K562 (cell line): Measurements from ENCODE around the gene CDHR1. TPM values are rescaled to one million over a fixed set of nuclear protein-coding genes. Genes with fewer than 3 reads are reported as not detected.

ENCODE experiments used
- ATAC-seq: fragments of 200-7000 bp; cut with Tn5 transposase; 3 replicates; pipeline ENCODE4 v1.9.1; 2020; ENCODE audit warnings: moderate library complexity
- BruUV-seq: library from RNA; stranded (reverse); fragments of 400-500 nt; replicated peaks from 2 replicates; lab custom pipeline; 2021; lab: Mats Ljungman, UMichigan
- CTCF ChIA-PET: fragments of 300-600 bp; formaldehyde crosslinking; extraction: SDS; loops from one replicate; lab custom pipeline; 2021; ENCODE audit warnings: low intra/inter-chr PET ratio; lab: Yijun Ruan, JAX
- POLR2A ChIA-PET: fragments of 300-600, 350-650 bp; sonication (Branson Sonifier 250); formaldehyde crosslinking; extraction: SDS; loops from one replicate; lab custom pipeline; 2021; ENCODE audit warnings: antibody characterized with exemption, inconsistent platforms; lab: Yijun Ruan, JAX
- DNase-seq, 4 experiments: peaks; one replicate each; pipeline versions ENCODE4 v3.0.0 to v3.0.0-alpha.2; 2011 to 2018; ENCODE audit warnings: low spot score in 3 of 4, mixed read lengths in 3 of 4; ENCODE audit errors: extremely low read depth in 1 of 4
- FAIRE-seq: peaks from 2 replicates; lab custom pipeline; 2011; peaks lifted over from hg19 to GRCh38; lab: Jason Lieb, UNC
- H2AFZ ChIP-seq: 2 replicates; pipeline ENCODE4 v1.6.0; 2011; ENCODE audit warnings: low read depth, low read length, control low read depth, inconsistent platforms
- H3K27ac ChIP-seq: fragments of 200-600 bp; 3 replicates; pipeline ENCODE4 v1.8.0; 2011; ENCODE audit warnings: low read depth, mild to moderate bottlenecking, control low read depth, inconsistent platforms, low read length, moderate library complexity, mixed read lengths; ENCODE audit errors: extremely low read depth
- H3K27me3 ChIP-seq, 2 experiments: fragments of 300-600 bp in 1 of 2; 2 replicates in 1 of 2; 3 replicates in 1 of 2; pipeline versions ENCODE4 v1.6.0 to v1.8.0; 2011; ENCODE audit warnings: inconsistent platforms in 2 of 2, low read length in 2 of 2, mild to moderate bottlenecking in 1 of 2, mixed read lengths in 1 of 2, moderate library complexity in 1 of 2; ENCODE audit not compliant: control insufficient read depth in 2 of 2, insufficient read depth in 2 of 2
- H3K36me3 ChIP-seq: fragments of 300-600 bp; 3 replicates; pipeline ENCODE4 v1.8.0; 2011; ENCODE audit warnings: mild to moderate bottlenecking, low read length, inconsistent platforms; ENCODE audit not compliant: control insufficient read depth, insufficient read depth
- H3K4me1 ChIP-seq, 2 experiments: fragments of 200-600 bp in 1 of 2; replicated peaks in 1 of 2; 2 replicates in 1 of 2; 3 replicates in 1 of 2; pipeline versions ENCODE4 v1.5.1 to v1.8.0; 2011; ENCODE audit warnings: inconsistent platforms in 2 of 2, low read length in 2 of 2, mild to moderate bottlenecking in 1 of 2, mixed read lengths in 1 of 2, moderate library complexity in 1 of 2; ENCODE audit not compliant: control insufficient read depth in 2 of 2, insufficient read depth in 2 of 2
- H3K4me2 ChIP-seq: 2 replicates; pipeline ENCODE4 v1.6.1; 2011; ENCODE audit warnings: low read length, control low read depth, inconsistent platforms, mixed read lengths; ENCODE audit not compliant: insufficient read depth
- H3K4me3 ChIP-seq: fragments of 200-600 bp; sonication (generic), shearing (Covaris generic); 2 replicates; pipeline ENCODE4 v1.5.1; 2016; ENCODE audit warnings: control low read depth, inconsistent platforms
- H3K79me2 ChIP-seq: fragments of 200-600 bp; 3 replicates; pipeline ENCODE4 v1.8.0; 2011; ENCODE audit warnings: low read length, inconsistent platforms; ENCODE audit not compliant: control insufficient read depth, insufficient read depth
- H3K9ac ChIP-seq, 2 experiments: 2 replicates each; pipeline versions ENCODE4 v1.6.0 to v1.6.1; 2011; ENCODE audit warnings: low read depth in 2 of 2, low read length in 2 of 2, control low read depth in 1 of 2, inconsistent platforms in 1 of 2, mild to moderate bottlenecking in 1 of 2, mixed read lengths in 1 of 2; ENCODE audit not compliant: insufficient read depth in 1 of 2
- H3K9me1 ChIP-seq: one replicate; pipeline ENCODE4 v1.6.0; 2011; ENCODE audit warnings: inconsistent platforms, mild to moderate bottlenecking, low read length, moderate library complexity; ENCODE audit not compliant: control insufficient read depth, insufficient read depth
- H3K9me3 ChIP-seq: replicated peaks from 2 replicates; pipeline ENCODE4 v1.5.1; 2011; ENCODE audit warnings: low read depth, low read length, inconsistent platforms; ENCODE audit not compliant: control insufficient read depth, insufficient read depth
- H4K20me1 ChIP-seq: replicated peaks from 2 replicates; pipeline ENCODE4 v1.6.1; 2011; ENCODE audit warnings: low read length, inconsistent platforms, mixed read lengths; ENCODE audit not compliant: control insufficient read depth, insufficient read depth
- BACH1 ChIP-seq: fragments of 200-800 bp; sonication (Bioruptor generic); IDR thresholded peaks from 2 replicates; pipeline ENCODE4 v1.6.1; 2016; ENCODE audit warnings: missing genetic modification characterization, missing compliant biosample characterization
- RCOR1 ChIP-seq, 2 experiments: IDR thresholded peaks; 2 replicates each; pipeline ENCODE4 v1.6.1; 2012; ENCODE audit warnings: low read depth in 2 of 2, low read length in 2 of 2, borderline replicate concordance in 1 of 2, improper control_type of control experiment in 1 of 2
- SMAD1 ChIP-seq: fragments of 150-350 bp; IDR thresholded peaks from 2 replicates; pipeline ENCODE4 v1.6.1; 2014; ENCODE audit warnings: low read length, low read depth; ENCODE audit not compliant: partially characterized antibody
- ZNF586 ChIP-seq: fragments of 450-650 bp; formaldehyde crosslinking; conservative IDR thresholded peaks from 2 replicates; pipeline ENCODE4 v1.4.0; 2020; ENCODE audit warnings: mild to moderate bottlenecking, moderate library complexity
- WGBS: fragments of 100-300 bp; shearing (Covaris generic); methylation state at CpG from one replicate; pipeline ENCODE4 v1.1.6; 2016; ENCODE audit warnings: low coverage, mixed read lengths; ENCODE audit not compliant: insufficient coverage; ENCODE audit errors: missing lambda C conversion rate; 5-methylcytosine and 5-hydroxymethylcytosine counted together
- in situ Hi-C: fragments of 300-500 bp; cut with MboI; formaldehyde crosslinking; loops from 4 replicates; pipeline ENCODE4 v1.15.0; 2018; ENCODE audit warnings: inconsistent platforms, mixed read lengths
- intact Hi-C: fragments of 100-400 bp; cut with micrococcal nuclease; formaldehyde crosslinking; loops from 2 replicates; pipeline ENCODE4 v1.14.2; 2022
- polyA plus RNA-seq, 8 experiments: library from polyadenylated mRNA; depleted of rRNA in 4 of 8; stranded (reverse) in 5 of 8; unstranded in 3 of 8; fragments of >200 nt; fragmentation: Nextera tagmentation in 2 of 8; fragmentation: Illumina TruSeq in 1 of 8; extraction: Ambion mirVana in 2 of 8; extraction: Trizol in 1 of 8; gene quantifications; 2 replicates each; pipeline versions ENCODE4 v1.2.1 to v1.2.3, GENCODE V29; 2011 to 2014; ENCODE audit warnings: inconsistent platforms in 1 of 8, missing spikeins in 1 of 8
- total RNA-seq, 7 experiments: library from RNA; depleted of rRNA in 6 of 7; stranded (reverse); fragments of >200 nt in 6 of 7; fragmentation: Illumina TruSeq in 2 of 7; extraction: Trizol in 2 of 7; gene quantifications; 2 replicates each; pipeline versions ENCODE4 v1.2.1 to v1.2.3, GENCODE V29; 2011 to 2021; ENCODE audit warnings: low replicate concordance in 1 of 7
- TF ChIP-seq, protein P1 (sequence below): fragments of 450-650 bp; IDR thresholded peaks from 2 replicates; pipeline ENCODE4 v1.6.1; 2014; ENCODE audit warnings: low read depth, mild to moderate bottlenecking, moderate library complexity, borderline replicate concordance
- TF ChIP-seq, protein P2 (sequence below): fragments of 200-800 bp; sonication (Bioruptor generic); IDR thresholded peaks from 2 replicates; pipeline ENCODE4 v1.6.1; 2017; ENCODE audit warnings: missing genetic modification characterization, missing compliant biosample characterization
- TF ChIP-seq, protein P3 (sequence below): fragments of 250-450 bp; sonication (Bioruptor Pico); IDR thresholded peaks from 2 replicates; pipeline ENCODE4 v1.8.0; 2021; ENCODE audit warnings: mild to moderate bottlenecking, moderate library complexity
- TF ChIP-seq, protein P4 (sequence below): fragments of 250-450 bp; sonication (Bioruptor Pico); IDR thresholded peaks from 2 replicates; pipeline ENCODE4 v1.4.0; 2020; ENCODE audit warnings: mild to moderate bottlenecking, moderate library complexity

The CDHR1 gene
- total and polyA plus RNA-seq, 9 of the 15 experiments (the other 6 are each of a cell fraction or from before 2014, with no cell fraction given), result 0.03 to 0.99 (median 0.20) TPM

DNA sequence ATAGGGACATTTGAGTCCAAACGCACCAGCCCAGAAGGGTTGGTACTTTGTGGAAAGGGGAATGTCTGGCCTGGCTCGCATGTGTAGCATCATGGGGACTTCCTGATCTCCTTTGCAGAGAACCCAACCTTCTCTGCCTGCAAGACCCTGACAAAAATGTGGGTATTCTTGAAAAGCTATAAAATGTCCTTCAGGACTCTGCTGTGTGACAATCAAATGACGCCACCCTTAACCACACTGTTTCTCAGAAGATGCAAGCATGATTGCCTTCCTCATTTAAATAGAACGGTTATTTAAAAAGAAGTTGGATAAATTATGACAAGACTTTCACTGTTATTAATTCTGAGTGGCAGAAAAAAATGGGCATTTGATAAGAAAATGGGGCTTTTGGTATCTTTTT, 35.8 kb upstream of the CDHR1 start:
- peaks cover 8 to 17% of the 10 kb centered on the region in 2 experiments for H3K27me3 ChIP-seq
- BruUV-seq, result no TSS peak
- H3K9me1 ChIP-seq, result no peaks in the 10 kb centered on the region
- peaks cover 2% of the 10 kb centered on the region; the same call in 1 of the 2 replicates for H4K20me1 ChIP-seq
- no peak overlapping the region for H2AFZ ChIP-seq
- no peak overlapping the region for H3K9ac ChIP-seq
- peaks cover 16% of the 10 kb centered on the region for H3K36me3 ChIP-seq
- H3K27ac ChIP-seq, result no peak overlapping the region
- no peak overlapping the region for H3K4me2 ChIP-seq
- no peaks in the 10 kb centered on the region for H3K79me2 ChIP-seq
- FAIRE-seq (no peak), DNase-seq (no peak), ATAC-seq (no peak)
- H3K4me1 ChIP-seq, result no peaks in the 10 kb centered on the region
- no peak overlapping the region for H3K4me3 ChIP-seq
- 11% methylated on average over 4 of the region's 4 CpGs for WGBS
- CTCF ChIA-PET, result no interaction called here
- TF ChIP-seq, protein P1, sequence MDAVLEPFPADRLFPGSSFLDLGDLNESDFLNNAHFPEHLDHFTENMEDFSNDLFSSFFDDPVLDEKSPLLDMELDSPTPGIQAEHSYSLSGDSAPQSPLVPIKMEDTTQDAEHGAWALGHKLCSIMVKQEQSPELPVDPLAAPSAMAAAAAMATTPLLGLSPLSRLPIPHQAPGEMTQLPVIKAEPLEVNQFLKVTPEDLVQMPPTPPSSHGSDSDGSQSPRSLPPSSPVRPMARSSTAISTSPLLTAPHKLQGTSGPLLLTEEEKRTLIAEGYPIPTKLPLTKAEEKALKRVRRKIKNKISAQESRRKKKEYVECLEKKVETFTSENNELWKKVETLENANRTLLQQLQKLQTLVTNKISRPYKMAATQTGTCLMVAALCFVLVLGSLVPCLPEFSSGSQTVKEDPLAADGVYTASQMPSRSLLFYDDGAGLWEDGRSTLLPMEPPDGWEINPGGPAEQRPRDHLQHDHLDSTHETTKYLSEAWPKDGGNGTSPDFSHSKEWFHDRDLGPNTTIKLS, result no peak
- TF ChIP-seq, protein P2, sequence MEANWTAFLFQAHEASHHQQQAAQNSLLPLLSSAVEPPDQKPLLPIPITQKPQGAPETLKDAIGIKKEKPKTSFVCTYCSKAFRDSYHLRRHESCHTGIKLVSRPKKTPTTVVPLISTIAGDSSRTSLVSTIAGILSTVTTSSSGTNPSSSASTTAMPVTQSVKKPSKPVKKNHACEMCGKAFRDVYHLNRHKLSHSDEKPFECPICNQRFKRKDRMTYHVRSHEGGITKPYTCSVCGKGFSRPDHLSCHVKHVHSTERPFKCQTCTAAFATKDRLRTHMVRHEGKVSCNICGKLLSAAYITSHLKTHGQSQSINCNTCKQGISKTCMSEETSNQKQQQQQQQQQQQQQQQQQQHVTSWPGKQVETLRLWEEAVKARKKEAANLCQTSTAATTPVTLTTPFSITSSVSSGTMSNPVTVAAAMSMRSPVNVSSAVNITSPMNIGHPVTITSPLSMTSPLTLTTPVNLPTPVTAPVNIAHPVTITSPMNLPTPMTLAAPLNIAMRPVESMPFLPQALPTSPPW, result no peak
- TF ChIP-seq, protein P3, sequence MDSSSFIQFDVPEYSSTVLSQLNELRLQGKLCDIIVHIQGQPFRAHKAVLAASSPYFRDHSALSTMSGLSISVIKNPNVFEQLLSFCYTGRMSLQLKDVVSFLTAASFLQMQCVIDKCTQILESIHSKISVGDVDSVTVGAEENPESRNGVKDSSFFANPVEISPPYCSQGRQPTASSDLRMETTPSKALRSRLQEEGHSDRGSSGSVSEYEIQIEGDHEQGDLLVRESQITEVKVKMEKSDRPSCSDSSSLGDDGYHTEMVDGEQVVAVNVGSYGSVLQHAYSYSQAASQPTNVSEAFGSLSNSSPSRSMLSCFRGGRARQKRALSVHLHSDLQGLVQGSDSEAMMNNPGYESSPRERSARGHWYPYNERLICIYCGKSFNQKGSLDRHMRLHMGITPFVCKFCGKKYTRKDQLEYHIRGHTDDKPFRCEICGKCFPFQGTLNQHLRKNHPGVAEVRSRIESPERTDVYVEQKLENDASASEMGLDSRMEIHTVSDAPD, result no peak
- TF ChIP-seq ZNF586 (CRISPR knock-in tag) (no peak), RCOR1 (IDR thresholded peaks at IDR 0.05; ENCODE audit: borderline replicate concordance in 1 of 2, low read depth in 2 of 2, low read length in 2 of 2) (no peak), BACH1 (tag) (no peak), SMAD1 (no peak)
- TF ChIP-seq, protein P4, sequence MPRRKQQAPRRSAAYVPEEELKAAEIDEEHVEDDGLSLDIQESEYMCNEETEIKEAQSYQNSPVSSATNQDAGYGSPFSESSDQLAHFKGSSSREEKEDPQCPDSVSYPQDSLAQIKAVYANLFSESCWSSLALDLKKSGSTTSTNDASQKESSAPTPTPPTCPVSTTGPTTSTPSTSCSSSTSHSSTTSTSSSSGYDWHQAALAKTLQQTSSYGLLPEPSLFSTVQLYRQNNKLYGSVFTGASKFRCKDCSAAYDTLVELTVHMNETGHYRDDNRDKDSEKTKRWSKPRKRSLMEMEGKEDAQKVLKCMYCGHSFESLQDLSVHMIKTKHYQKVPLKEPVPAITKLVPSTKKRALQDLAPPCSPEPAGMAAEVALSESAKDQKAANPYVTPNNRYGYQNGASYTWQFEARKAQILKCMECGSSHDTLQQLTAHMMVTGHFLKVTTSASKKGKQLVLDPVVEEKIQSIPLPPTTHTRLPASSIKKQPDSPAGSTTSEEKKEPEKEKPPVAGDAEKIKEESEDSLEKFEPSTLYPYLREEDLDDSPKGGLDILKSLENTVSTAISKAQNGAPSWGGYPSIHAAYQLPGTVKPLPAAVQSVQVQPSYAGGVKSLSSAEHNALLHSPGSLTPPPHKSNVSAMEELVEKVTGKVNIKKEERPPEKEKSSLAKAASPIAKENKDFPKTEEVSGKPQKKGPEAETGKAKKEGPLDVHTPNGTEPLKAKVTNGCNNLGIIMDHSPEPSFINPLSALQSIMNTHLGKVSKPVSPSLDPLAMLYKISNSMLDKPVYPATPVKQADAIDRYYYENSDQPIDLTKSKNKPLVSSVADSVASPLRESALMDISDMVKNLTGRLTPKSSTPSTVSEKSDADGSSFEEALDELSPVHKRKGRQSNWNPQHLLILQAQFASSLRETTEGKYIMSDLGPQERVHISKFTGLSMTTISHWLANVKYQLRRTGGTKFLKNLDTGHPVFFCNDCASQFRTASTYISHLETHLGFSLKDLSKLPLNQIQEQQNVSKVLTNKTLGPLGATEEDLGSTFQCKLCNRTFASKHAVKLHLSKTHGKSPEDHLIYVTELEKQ (CRISPR knock-in tag), result no peak
- POLR2A ChIA-PET, result interaction anchor here (0.6 to 2.4 kb wide), 8 partner anchors 9 to 274 kb away, joined by 3 to 9 read pairs (median 4); partner anchors contain the start of gene GHITM
- intact Hi-C loops (no loop called here), in situ Hi-C loops (no loop called here)
- no peaks in the 10 kb centered on the region for H3K9me3 ChIP-seq
